ENCODE data around the gene DPP10. TPM values are rescaled to one million over a fixed set of nuclear protein-coding genes. Genes with fewer than 3 reads are reported as not detected.

Gene DPP10
- total and polyA plus RNA-seq, 10 of the 15 experiments (the other 5 are each of a cell fraction or from before 2014, with no cell fraction given): not detected

DNA sequence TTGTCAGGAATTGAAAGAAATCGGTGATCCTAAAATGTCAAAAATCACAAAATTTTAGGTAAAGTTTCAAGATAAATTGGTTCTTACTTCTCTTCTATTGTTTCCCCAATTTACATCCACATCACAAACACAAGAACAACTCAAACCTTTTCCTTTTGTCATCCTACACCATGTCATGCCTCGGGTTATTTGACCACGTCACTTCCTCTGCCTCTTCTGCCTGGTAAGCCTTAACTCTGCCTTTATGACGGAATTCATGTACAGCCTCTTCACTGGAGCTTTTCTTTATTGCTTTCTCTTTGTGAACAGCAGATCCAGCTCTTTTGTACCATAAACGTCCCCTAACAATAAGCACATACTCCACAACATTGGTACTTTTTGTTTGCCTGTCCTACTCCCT is 258.0 kb downstream of the DPP10 start (continued):
- TF ChIP-seq, protein P1, sequence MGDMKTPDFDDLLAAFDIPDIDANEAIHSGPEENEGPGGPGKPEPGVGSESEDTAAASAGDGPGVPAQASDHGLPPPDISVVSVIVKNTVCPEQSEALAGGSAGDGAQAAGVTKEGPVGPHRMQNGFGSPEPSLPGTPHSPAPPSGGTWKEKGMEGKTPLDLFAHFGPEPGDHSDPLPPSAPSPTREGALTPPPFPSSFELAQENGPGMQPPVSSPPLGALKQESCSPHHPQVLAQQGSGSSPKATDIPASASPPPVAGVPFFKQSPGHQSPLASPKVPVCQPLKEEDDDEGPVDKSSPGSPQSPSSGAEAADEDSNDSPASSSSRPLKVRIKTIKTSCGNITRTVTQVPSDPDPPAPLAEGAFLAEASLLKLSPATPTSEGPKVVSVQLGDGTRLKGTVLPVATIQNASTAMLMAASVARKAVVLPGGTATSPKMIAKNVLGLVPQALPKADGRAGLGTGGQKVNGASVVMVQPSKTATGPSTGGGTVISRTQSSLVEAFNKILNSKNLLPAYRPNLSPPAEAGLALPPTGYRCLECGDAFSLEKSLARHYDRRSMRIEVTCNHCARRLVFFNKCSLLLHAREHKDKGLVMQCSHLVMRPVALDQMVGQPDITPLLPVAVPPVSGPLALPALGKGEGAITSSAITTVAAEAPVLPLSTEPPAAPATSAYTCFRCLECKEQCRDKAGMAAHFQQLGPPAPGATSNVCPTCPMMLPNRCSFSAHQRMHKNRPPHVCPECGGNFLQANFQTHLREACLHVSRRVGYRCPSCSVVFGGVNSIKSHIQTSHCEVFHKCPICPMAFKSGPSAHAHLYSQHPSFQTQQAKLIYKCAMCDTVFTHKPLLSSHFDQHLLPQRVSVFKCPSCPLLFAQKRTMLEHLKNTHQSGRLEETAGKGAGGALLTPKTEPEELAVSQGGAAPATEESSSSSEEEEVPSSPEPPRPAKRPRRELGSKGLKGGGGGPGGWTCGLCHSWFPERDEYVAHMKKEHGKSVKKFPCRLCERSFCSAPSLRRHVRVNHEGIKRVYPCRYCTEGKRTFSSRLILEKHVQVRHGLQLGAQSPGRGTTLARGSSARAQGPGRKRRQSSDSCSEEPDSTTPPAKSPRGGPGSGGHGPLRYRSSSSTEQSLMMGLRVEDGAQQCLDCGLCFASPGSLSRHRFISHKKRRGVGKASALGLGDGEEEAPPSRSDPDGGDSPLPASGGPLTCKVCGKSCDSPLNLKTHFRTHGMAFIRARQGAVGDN (IDR thresholded peaks at IDR 0.05): no peak

DNA sequence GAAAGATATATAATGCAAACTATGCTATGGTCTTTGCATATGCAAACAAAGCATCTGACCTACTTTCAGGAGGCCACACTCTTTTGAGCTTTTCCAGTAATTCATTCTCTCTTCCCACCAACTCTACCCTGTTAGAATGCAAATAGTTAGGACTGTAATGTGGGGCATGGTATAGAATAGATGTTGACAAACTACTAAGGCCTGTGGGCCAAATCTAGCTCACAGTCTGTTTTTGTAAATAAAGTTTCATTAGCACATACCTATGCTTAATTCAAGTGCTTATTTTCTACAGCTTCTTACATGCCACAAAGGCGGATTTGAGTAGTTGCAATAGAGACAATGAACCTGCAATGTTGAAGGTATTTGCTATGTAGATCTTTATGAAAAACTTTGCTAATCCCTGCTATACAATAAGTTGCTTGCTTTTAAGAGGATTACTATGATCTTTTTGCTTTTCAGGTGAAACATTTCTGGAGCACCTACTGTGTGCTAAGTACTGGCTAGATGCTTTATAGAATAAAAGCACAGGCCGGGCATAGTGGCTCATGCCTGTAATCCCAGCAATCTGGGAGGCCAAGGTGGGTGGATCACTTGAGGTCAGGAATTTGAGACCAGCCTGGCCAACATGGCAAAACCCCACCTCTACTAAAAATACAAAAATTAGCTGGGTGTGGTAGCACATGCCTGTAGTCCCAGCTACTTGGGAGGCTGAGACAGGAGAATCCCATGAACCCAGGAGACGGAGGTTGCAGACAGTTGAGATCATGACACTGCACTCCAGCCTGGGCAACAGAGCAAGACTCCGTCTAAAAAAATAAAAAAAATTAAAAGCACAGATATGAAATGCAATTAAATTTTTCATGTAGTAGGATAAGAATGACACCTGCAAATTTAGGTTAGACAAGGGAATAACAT is 267.8 kb downstream of the DPP10 start:
- no peak overlapping the region for H3K4me2 ChIP-seq (ENCODE audit: control insufficient read depth, insufficient read depth)
- H4K20me1 ChIP-seq (ENCODE audit: control insufficient read depth, insufficient read depth): no peaks in the 10 kb centered on the region
- WGBS (ENCODE audit: insufficient coverage, insufficient replicate concordance, low lambda C conversion rate, missing lambda C conversion rate): 14% methylated on average over 4 of the region's 4 CpGs
- RAD21 ChIA-PET (ENCODE audit: unreplicated experiment): no interaction called here
- H3K79me2 ChIP-seq (ENCODE audit: control insufficient read depth, insufficient read depth, low read length): no peaks in the 10 kb centered on the region
- H3K27ac ChIP-seq (ENCODE audit: control insufficient read depth, insufficient read depth): no peak overlapping the region
- POLR2A ChIA-PET: no interaction called here
- no peak overlapping the region for H3K9ac ChIP-seq (ENCODE audit: control insufficient read depth, insufficient read depth, low read length)
- no peaks in the 10 kb centered on the region for H3K4me1 ChIP-seq (ENCODE audit: control insufficient read depth, insufficient read depth, low read length)
- in situ Hi-C loops (cut with MboI) (no loop called here), intact Hi-C loops (cut with micrococcal nuclease; ENCODE audit: unreplicated experiment) (no loop called here)
- no TSS peak for BruUV-seq (replicated peaks)
- SMC1A ChIA-PET (ENCODE audit: uncharacterized antibody, unreplicated experiment): no interaction called here
- H3K36me3 ChIP-seq (ENCODE audit: control insufficient read depth in 2 of 2, insufficient read depth in 2 of 2, low read length in 1 of 2): no peaks in the 10 kb centered on the region
- CTCF ChIA-PET: no interaction called here
- FAIRE-seq (no peak), ATAC-seq (no peak), DNase-seq (ENCODE audit: low read depth, low spot score) (no peak)
- H2AFZ ChIP-seq (ENCODE audit: control insufficient read depth, low read depth, low read length): no peak overlapping the region
- H3K9me3 ChIP-seq (replicated peaks; ENCODE audit: control insufficient read depth, insufficient read depth, low read length): no peaks in the 10 kb centered on the region
- no peaks in the 10 kb centered on the region for H3K27me3 ChIP-seq (replicated peaks in 1 of 2; ENCODE audit: control insufficient read depth in 2 of 2, insufficient read depth in 2 of 2, low read length in 1 of 2)
- no peak overlapping the region for H3K4me3 ChIP-seq
- TF ChIP-seq TCF3 (IDR thresholded peaks at IDR 0.05; ENCODE audit: borderline replicate concordance, insufficient read depth, low read depth, low read length): no peak
- TF ChIP-seq, protein P2, sequence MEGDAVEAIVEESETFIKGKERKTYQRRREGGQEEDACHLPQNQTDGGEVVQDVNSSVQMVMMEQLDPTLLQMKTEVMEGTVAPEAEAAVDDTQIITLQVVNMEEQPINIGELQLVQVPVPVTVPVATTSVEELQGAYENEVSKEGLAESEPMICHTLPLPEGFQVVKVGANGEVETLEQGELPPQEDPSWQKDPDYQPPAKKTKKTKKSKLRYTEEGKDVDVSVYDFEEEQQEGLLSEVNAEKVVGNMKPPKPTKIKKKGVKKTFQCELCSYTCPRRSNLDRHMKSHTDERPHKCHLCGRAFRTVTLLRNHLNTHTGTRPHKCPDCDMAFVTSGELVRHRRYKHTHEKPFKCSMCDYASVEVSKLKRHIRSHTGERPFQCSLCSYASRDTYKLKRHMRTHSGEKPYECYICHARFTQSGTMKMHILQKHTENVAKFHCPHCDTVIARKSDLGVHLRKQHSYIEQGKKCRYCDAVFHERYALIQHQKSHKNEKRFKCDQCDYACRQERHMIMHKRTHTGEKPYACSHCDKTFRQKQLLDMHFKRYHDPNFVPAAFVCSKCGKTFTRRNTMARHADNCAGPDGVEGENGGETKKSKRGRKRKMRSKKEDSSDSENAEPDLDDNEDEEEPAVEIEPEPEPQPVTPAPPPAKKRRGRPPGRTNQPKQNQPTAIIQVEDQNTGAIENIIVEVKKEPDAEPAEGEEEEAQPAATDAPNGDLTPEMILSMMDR (IDR thresholded peaks at IDR 0.05 in 2 of 3, conservative IDR thresholded peaks at IDR 0.05 in 1 of 3; ENCODE audit: control insufficient read depth in 2 of 3, extremely low read depth in 1 of 3, insufficient read depth in 1 of 3, low read depth in 3 of 3, low read length in 3 of 3): no peak
- no peak for TF ChIP-seq MEF2B (IDR thresholded peaks at IDR 0.05; ENCODE audit: partially characterized antibody, poor library complexity, severe bottlenecking)
- no peak for TF ChIP-seq CREM (IDR thresholded peaks at IDR 0.05; ENCODE audit: low read depth)
- TF ChIP-seq RBBP5 (conservative IDR thresholded peaks at IDR 0.05): no peak
- TF ChIP-seq, protein P3, sequence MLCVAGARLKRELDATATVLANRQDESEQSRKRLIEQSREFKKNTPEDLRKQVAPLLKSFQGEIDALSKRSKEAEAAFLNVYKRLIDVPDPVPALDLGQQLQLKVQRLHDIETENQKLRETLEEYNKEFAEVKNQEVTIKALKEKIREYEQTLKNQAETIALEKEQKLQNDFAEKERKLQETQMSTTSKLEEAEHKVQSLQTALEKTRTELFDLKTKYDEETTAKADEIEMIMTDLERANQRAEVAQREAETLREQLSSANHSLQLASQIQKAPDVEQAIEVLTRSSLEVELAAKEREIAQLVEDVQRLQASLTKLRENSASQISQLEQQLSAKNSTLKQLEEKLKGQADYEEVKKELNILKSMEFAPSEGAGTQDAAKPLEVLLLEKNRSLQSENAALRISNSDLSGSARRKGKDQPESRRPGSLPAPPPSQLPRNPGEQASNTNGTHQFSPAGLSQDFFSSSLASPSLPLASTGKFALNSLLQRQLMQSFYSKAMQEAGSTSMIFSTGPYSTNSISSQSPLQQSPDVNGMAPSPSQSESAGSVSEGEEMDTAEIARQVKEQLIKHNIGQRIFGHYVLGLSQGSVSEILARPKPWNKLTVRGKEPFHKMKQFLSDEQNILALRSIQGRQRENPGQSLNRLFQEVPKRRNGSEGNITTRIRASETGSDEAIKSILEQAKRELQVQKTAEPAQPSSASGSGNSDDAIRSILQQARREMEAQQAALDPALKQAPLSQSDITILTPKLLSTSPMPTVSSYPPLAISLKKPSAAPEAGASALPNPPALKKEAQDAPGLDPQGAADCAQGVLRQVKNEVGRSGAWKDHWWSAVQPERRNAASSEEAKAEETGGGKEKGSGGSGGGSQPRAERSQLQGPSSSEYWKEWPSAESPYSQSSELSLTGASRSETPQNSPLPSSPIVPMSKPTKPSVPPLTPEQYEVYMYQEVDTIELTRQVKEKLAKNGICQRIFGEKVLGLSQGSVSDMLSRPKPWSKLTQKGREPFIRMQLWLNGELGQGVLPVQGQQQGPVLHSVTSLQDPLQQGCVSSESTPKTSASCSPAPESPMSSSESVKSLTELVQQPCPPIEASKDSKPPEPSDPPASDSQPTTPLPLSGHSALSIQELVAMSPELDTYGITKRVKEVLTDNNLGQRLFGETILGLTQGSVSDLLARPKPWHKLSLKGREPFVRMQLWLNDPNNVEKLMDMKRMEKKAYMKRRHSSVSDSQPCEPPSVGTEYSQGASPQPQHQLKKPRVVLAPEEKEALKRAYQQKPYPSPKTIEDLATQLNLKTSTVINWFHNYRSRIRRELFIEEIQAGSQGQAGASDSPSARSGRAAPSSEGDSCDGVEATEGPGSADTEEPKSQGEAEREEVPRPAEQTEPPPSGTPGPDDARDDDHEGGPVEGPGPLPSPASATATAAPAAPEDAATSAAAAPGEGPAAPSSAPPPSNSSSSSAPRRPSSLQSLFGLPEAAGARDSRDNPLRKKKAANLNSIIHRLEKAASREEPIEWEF (IDR thresholded peaks at IDR 0.05; ENCODE audit: insufficient replicate concordance, low read depth, low read length): no peak
- no peak for TF ChIP-seq CREB1 (IDR thresholded peaks at IDR 0.05; ENCODE audit: low read depth)
- TF ChIP-seq CHD2 (IDR thresholded peaks at IDR 0.05; ENCODE audit: borderline replicate concordance, low read depth, low read length): no peak

Measured in GM12878 (cell line).